Liver (tissue), 9 donors: ENCODE measurements around the gene ZNF189. TPM values are rescaled to one million over a fixed set of nuclear protein-coding genes. Genes with fewer than 3 reads are reported as not detected.

ENCODE experiments used
- DNase-seq: peaks from one replicate; pipeline ENCODE4 v3.0.0-alpha.2; 2017; ENCODE audit warnings: low spot score
- H3K27ac ChIP-seq, 2 donors: one replicate each; pipeline ENCODE4 v1.7.0; 2013; ENCODE audit warnings: inconsistent platforms in 2 of 2, low read length in 2 of 2, control low read depth in 1 of 2, low read depth in 1 of 2, mild to moderate bottlenecking in 1 of 2
- H3K27me3 ChIP-seq, 4 donors: one replicate each; pipeline versions ENCODE4 v1.6.1 to v1.7.0; 2013; ENCODE audit warnings: low read length in 3 of 4, inconsistent platforms in 1 of 4, mild to moderate bottlenecking in 1 of 4, moderate library complexity in 1 of 4; ENCODE audit not compliant: control insufficient read depth in 4 of 4, insufficient read depth in 4 of 4
- H3K36me3 ChIP-seq, 4 donors: one replicate each; pipeline versions ENCODE4 v1.6.1 to v1.7.0; 2013; ENCODE audit warnings: low read length in 3 of 4, mild to moderate bottlenecking in 3 of 4, low read depth in 1 of 4, moderate library complexity in 1 of 4; ENCODE audit not compliant: control insufficient read depth in 4 of 4, insufficient read depth in 3 of 4
- H3K4me1 ChIP-seq, 4 donors: one replicate each; pipeline versions ENCODE4 v1.6.1 to v1.7.0; 2013; ENCODE audit warnings: low read length in 3 of 4, mild to moderate bottlenecking in 3 of 4, moderate library complexity in 1 of 4; ENCODE audit not compliant: control insufficient read depth in 4 of 4, insufficient read depth in 4 of 4
- H3K4me3 ChIP-seq, 3 donors: one replicate each; pipeline versions ENCODE4 v1.6.1 to v1.7.0; 2013; ENCODE audit warnings: low read length in 3 of 3, control low read depth in 1 of 3, low read depth in 1 of 3, mild to moderate bottlenecking in 1 of 3
- H3K9ac ChIP-seq, 2 donors: one replicate each; pipeline ENCODE4 v1.7.0; 2013; ENCODE audit warnings: low read length in 2 of 2, mild to moderate bottlenecking in 2 of 2, moderate library complexity in 2 of 2, control low read depth in 1 of 2, low read depth in 1 of 2
- H3K9me3 ChIP-seq, 4 donors: one replicate each; pipeline versions ENCODE4 v1.6.1 to v1.7.0; 2013; ENCODE audit warnings: low read length in 3 of 4; ENCODE audit not compliant: control insufficient read depth in 4 of 4
- ATF3 ChIP-seq: IDR thresholded peaks from 2 replicates; pipeline ENCODE4 v1.6.1; 2016; ENCODE audit warnings: antibody characterized with exemption
- CTCF ChIP-seq: fragments of 150-350 bp; IDR thresholded peaks from 2 replicates; pipeline ENCODE4 v1.5.1; 2017; ENCODE audit warnings: improper control_type of control experiment, low read depth, low read length; ENCODE audit not compliant: missing input control
- EGR1 ChIP-seq, 2 donors: IDR thresholded peaks; 2 replicates each; pipeline ENCODE4 v1.6.1; 2016 to 2018; ENCODE audit warnings: antibody characterized with exemption in 2 of 2, low read depth in 2 of 2
- FOXA1 ChIP-seq: IDR thresholded peaks from 2 replicates; pipeline ENCODE4 v1.6.1; 2016; ENCODE audit warnings: antibody characterized with exemption
- FOXA2 ChIP-seq: IDR thresholded peaks from 2 replicates; pipeline ENCODE4 v1.6.1; 2016; ENCODE audit warnings: antibody characterized with exemption
- GABPA ChIP-seq, 2 donors: IDR thresholded peaks in 1 of 2; conservative IDR thresholded peaks in 1 of 2; 2 replicates each; pipeline ENCODE4 v1.6.1; 2016; ENCODE audit warnings: antibody characterized with exemption in 2 of 2, mild to moderate bottlenecking in 1 of 2, moderate library complexity in 1 of 2
- HNF4A ChIP-seq, 2 donors: conservative IDR thresholded peaks; 2 replicates each; pipeline ENCODE4 v1.6.1; 2016; ENCODE audit warnings: antibody characterized with exemption in 2 of 2, mild to moderate bottlenecking in 2 of 2
- HNF4G ChIP-seq: IDR thresholded peaks from 2 replicates; pipeline ENCODE4 v1.6.1; 2016; ENCODE audit warnings: antibody characterized with exemption
- JUND ChIP-seq, 2 donors: IDR thresholded peaks; 2 replicates each; pipeline ENCODE4 v1.6.1; 2016; ENCODE audit warnings: antibody characterized with exemption in 2 of 2
- MAX ChIP-seq: IDR thresholded peaks from 2 replicates; pipeline ENCODE4 v1.6.1; 2016; ENCODE audit warnings: antibody characterized with exemption
- NR2F2 ChIP-seq: IDR thresholded peaks from 2 replicates; pipeline ENCODE4 v1.6.1; 2016; ENCODE audit warnings: antibody characterized with exemption
- RAD21 ChIP-seq, 2 donors: IDR thresholded peaks; 2 replicates each; pipeline ENCODE4 v1.6.1; 2016; ENCODE audit warnings: antibody characterized with exemption in 2 of 2, mild to moderate bottlenecking in 2 of 2
- REST ChIP-seq: IDR thresholded peaks from 2 replicates; pipeline ENCODE4 v1.6.1; 2016; ENCODE audit warnings: antibody characterized with exemption, mild to moderate bottlenecking
- RXRA ChIP-seq, 2 donors: IDR thresholded peaks; 2 replicates each; pipeline ENCODE4 v1.6.1; 2017 to 2018; ENCODE audit warnings: antibody characterized with exemption in 2 of 2, mild to moderate bottlenecking in 1 of 2
- SP1 ChIP-seq: IDR thresholded peaks from 2 replicates; pipeline ENCODE4 v1.6.1; 2018; ENCODE audit warnings: antibody characterized with exemption, mild to moderate bottlenecking
- TAF1 ChIP-seq: conservative IDR thresholded peaks from 2 replicates; pipeline ENCODE4 v1.6.1; 2016; ENCODE audit warnings: antibody characterized with exemption, mild to moderate bottlenecking
- YY1 ChIP-seq: IDR thresholded peaks from 2 replicates; pipeline ENCODE4 v1.6.1; 2016; ENCODE audit warnings: antibody characterized with exemption, mild to moderate bottlenecking
- ZBTB33 ChIP-seq: IDR thresholded peaks from 2 replicates; pipeline ENCODE4 v1.6.1; 2016; ENCODE audit warnings: antibody characterized with exemption
- WGBS: extraction: QIAGEN DNeasy Blood & Tissue Kit; methylation state at CpG from one replicate; pipeline ENCODE4 v1.1.7; 2013; 5-methylcytosine and 5-hydroxymethylcytosine counted together
- polyA plus RNA-seq, 2 donors: library from polyadenylated mRNA; stranded (reverse) in 1 of 2; unstranded in 1 of 2; fragments of 200-250 nt in 1 of 2; fragments of >200 nt in 1 of 2; fragmentation: Nextera tagmentation in 1 of 2; extraction: Ambion mirVana in 1 of 2; gene quantifications; one replicate each; pipeline versions ENCODE4 v1.2.1 to v1.2.3, GENCODE V29; 2013 to 2015
- total RNA-seq, 2 donors: library from RNA; depleted of rRNA; stranded (reverse); fragments of >200 nt; gene quantifications; one replicate each; pipeline ENCODE4 v1.2.3, GENCODE V29; 2014
- donor health status: healthy.
- donor health status: healthy.
- donor health status: healthy.
- donor health status: healthy.
- donor health status: healthy.

ZNF189 gene
- total and polyA plus RNA-seq, 4 donors, result 4.4 to 16.1 (median 8.3) TPM

- DNase-seq, result no peak
- TF ChIP-seq EGR1 (IDR thresholded peaks at IDR 0.05; ENCODE audit: low read depth in 2 of 2) (no peak), MAX (no peak), REST (no peak), HNF4G (no peak), ZBTB33 (no peak), RXRA (IDR thresholded peaks at IDR 0.05) (no peak), FOXA1 (no peak), JUND (IDR thresholded peaks at IDR 0.05) (no peak), NR2F2 (no peak), CTCF (no peak), HNF4A (conservative IDR thresholded peaks at IDR 0.05) (no peak), RAD21 (IDR thresholded peaks at IDR 0.05) (no peak), FOXA2 (no peak), TAF1 (no peak), GABPA (IDR thresholded peaks at IDR 0.05 in 1 of 2, conservative IDR thresholded peaks at IDR 0.05 in 1 of 2) (no peak), SP1 (no peak), ATF3 (no peak), YY1 (no peak)
Measured at GRCh38 chr9:101453776-101454570, 55.3 kb downstream of the ZNF189 start.

More at GRCh38 chr9:101453776-101454570, 55.3 kb downstream of the ZNF189 start:
- Histone ChIP-seq H3K4me3 (no peak overlapping the region), H3K9me3 (no peaks in the 10 kb centered on the region), H3K9ac (no peak overlapping the region), H3K4me1 (peaks cover 0 to 10% (median 2%) of the 10 kb centered on the region in 4 donors), H3K27me3 (no peaks in the 10 kb centered on the region), H3K27ac (no peak overlapping the region), H3K36me3 (no peaks in the 10 kb centered on the region)
- 87% methylated on average over 4 of the region's 4 CpGs for WGBS
